HG03575 (cell line): ENCODE results near the gene FNDC8.
"Not testable (repeated sequence)": the region's sequence is repeated elsewhere in the genome, so short reads cannot be mapped to it uniquely, and the experiment has no call there.

ENCODE experiments used
- ATAC-seq: cut with Tn5 transposase; IDR thresholded peaks from one replicate; pipeline ENCODE4 v1.9.1; 2021; ENCODE audit not compliant: unreplicated experiment, insufficient number of reproducible peaks, low FRiP score; ENCODE audit errors: extremely low read depth

FNDC8 gene

DNA sequence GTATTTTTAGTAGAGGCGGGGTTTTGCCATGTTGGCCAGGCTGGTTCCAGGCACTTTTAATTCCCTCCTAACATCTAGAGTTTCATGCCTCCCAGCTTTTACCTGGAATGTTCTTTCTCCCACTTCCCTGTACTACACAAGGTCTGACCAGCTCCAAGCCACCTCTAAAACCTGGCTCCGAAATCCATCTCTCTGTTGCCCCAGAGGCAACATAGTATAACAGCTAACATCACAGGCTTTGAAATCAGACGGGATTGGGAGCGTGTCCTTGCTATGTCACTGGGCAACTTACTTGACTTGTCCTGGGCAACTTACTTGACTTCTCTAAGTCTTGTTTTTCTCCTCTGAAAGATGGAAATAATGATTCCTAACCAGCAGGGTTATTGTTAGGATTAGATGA, 41.3 kb downstream of the FNDC8 start:
- no peak for ATAC-seq

DNA sequence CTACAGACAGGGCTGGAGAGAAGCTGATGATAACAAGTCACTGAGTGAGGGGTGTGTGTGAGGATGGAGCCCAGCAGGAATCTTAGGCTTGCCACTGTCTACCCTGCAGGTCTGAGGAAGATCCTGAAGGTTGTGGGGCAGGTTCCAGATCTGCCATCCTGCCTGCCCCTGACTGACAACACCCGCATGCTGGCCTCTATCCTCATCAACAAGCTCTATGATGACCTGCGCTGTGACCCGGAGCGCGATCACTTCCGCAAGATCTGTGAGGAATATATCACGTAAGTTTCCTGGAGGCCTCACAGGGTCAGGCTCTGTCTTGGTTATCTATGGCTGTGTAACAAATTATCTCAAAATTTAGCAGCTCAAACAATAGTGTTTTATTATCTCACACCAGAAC, 42.5 kb downstream of the FNDC8 start:
- ATAC-seq = no peak

DNA sequence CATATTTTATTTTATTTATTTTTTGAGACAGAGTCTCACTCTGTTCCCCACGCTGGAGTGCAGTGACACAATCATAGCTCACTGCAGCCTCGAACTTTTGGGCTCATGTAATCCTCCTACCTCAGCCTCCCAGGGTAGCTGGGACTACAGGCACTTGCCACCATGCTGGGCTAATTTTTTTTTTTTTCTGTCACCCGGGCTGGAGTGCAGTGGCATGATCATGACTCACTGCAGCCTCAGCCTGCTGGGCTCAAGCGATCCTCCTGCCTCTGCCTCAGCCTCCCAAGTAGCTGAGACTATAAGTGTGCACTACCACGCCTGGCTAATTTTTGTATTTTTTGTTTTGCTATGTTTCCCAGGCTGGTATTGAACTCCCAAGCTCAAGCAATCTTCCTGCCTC, 43.3 kb downstream of the FNDC8 start:
- ATAC-seq = no peak

GRCh38 chr17:35166526-35166925, 45.1 kb downstream of the FNDC8 start:
- ATAC-seq = no peak

DNA sequence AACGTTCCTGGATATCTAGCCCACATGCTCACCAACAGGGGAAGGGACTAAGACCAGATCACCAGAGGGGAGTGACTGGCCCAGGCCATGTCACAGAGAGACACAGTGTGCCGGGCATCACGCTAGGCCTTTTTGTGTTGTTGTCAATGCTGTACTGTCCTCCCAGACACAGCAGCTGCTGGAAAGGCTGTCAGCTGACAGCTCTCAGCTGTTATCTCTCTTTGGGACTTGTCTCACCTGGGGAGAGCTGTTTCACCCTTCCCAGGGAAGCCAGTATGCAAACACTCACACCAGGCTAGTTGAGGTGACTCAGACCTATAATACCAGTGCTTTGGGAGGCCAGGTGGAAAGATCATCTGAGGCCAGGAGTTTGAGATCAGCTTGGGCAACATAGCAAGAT, 45.6 kb downstream of the FNDC8 start:
- ATAC-seq = no peak

- no peak for ATAC-seq
Observed at GRCh38 chr17:35167666-35168065, 46.3 kb downstream of the FNDC8 start.

GRCh38 chr17:35169835-35170363, 48.5 kb downstream of the FNDC8 start:
- no peak for ATAC-seq

GRCh38 chr17:35170968-35171771, 49.8 kb downstream of the FNDC8 start:
- ATAC-seq = no peak

- no peak for ATAC-seq
Observed at GRCh38 chr17:35171834-35172233, 50.4 kb downstream of the FNDC8 start.

DNA sequence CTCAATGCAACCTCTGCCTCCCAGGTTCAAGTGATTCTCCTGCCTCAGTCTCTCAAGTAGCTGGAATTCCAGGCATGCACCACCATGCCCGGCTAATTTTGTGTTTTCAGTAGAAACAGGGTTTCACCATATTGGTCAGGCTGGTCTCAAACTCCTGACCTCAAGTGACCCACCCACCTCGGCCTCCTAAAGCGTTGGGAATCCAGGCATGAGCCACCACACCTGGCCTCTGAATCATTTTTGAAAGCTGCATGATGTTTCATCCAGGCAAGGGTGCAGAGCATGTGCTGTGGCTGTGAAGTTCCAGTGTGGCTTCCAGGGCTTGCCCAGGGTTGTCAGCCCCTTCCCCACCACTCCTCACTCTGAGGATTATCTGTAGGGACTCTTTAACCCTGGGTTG, 50.9 kb downstream of the FNDC8 start:
- not testable (repeated sequence) for ATAC-seq

- ATAC-seq = no peak
Observed at GRCh38 chr17:35174835-35175334, 53.5 kb downstream of the FNDC8 start.

GRCh38 chr17:35175638-35176415, 54.4 kb downstream of the FNDC8 start:
- no peak for ATAC-seq

- no peak for ATAC-seq
Observed at GRCh38 chr17:35176897-35177296, 55.5 kb downstream of the FNDC8 start.

- ATAC-seq = not testable (repeated sequence)
Observed at GRCh38 chr17:35179379-35179778, 58.0 kb downstream of the FNDC8 start.
